ENCODE results near the gene PROSER3. TPM values are rescaled to one million over a fixed set of nuclear protein-coding genes. Genes with fewer than 3 reads are reported as not detected.

Gene PROSER3
- total and polyA plus RNA-seq, 9 of the 15 experiments (the other 6 are each of a cell fraction or from before 2014, with no cell fraction given): 1.0 to 39.5 (median 5.1) TPM

GRCh38 chr19:35775298-35776101 lies 17.5 kb downstream of the PROSER3 start, which contains the start of gene ARHGAP33 (continued):
- TF ChIP-seq NUFIP1 (IDR thresholded peaks at IDR 0.05; ENCODE audit: partially characterized antibody) (no peak), FOXA3 (CRISPR knock-in tag; conservative IDR thresholded peaks at IDR 0.05 in 1 of 2, IDR thresholded peaks at IDR 0.05 in 1 of 2) (no peak), THAP12 (CRISPR knock-in tag; IDR thresholded peaks at IDR 0.05) (no peak), NFRKB (IDR thresholded peaks at IDR 0.05; ENCODE audit: low read depth) (no peak), SLC30A9 (CRISPR knock-in tag; IDR thresholded peaks at IDR 0.05) (no peak), CHD1 (IDR thresholded peaks at IDR 0.05; ENCODE audit: low read length) (no peak), MTA2 (IDR thresholded peaks at IDR 0.05; ENCODE audit: low read depth) (no peak), TRIM28 (IDR thresholded peaks at IDR 0.05) (no peak), XRCC5 (IDR thresholded peaks at IDR 0.05; ENCODE audit: low read depth, low read length) (no peak), PTRF (tag; IDR thresholded peaks at IDR 0.05) (no peak), ILF3 (IDR thresholded peaks at IDR 0.05; ENCODE audit: borderline replicate concordance) (no peak), YY1 (IDR thresholded peaks at IDR 0.05; ENCODE audit: borderline replicate concordance in 1 of 3, control insufficient read depth in 1 of 3, extremely low read depth in 1 of 3, insufficient read depth in 3 of 3, insufficient read length in 1 of 3, insufficient replicate concordance in 2 of 3, low read depth in 1 of 3, low read length in 2 of 3) (peak in 2 of 3 experiments; percentile 82 to 86), RFX5 (IDR thresholded peaks at IDR 0.05; ENCODE audit: low read depth, low read length) (no peak), HOXB6 (CRISPR knock-in tag; IDR thresholded peaks at IDR 0.05; ENCODE audit: borderline replicate concordance) (no peak), MYBL2 (IDR thresholded peaks at IDR 0.05; ENCODE audit: low read depth) (no peak), MYBL2 (CRISPR knock-in tag; IDR thresholded peaks at IDR 0.05; ENCODE audit: borderline replicate concordance) (no peak), EZH2 (IDR thresholded peaks at IDR 0.05; ENCODE audit: borderline replicate concordance, low read depth, low read length) (no peak), SMARCA5 (IDR thresholded peaks at IDR 0.05) (no peak), HMG20A (CRISPR knock-in tag; conservative IDR thresholded peaks at IDR 0.05) (no peak), NR2F6 (CRISPR knock-in tag; IDR thresholded peaks at IDR 0.05) (no peak), MYNN (IDR thresholded peaks at IDR 0.05) (no peak), MYNN (CRISPR knock-in tag; IDR thresholded peaks at IDR 0.05) (no peak), ZNF740 (CRISPR knock-in tag; IDR thresholded peaks at IDR 0.05) (no peak), ZNF740 (tag; IDR thresholded peaks at IDR 0.05) (no peak), ZNF778 (CRISPR knock-in tag; IDR thresholded peaks at IDR 0.05) (no peak), NR2C2 (CRISPR knock-in tag; IDR thresholded peaks at IDR 0.05) (no peak), NR2C2 (tag; IDR thresholded peaks at IDR 0.05) (0 out of 2 replicates have a peak, but pooled peaks have one; percentile 19), HDGF (IDR thresholded peaks at IDR 0.05) (no peak), KAT7 (CRISPR knock-in tag; IDR thresholded peaks at IDR 0.05; ENCODE audit: borderline replicate concordance) (no peak)

Data from K562 (cell line).